Tibial nerve (tissue), 4 donors: ENCODE measurements around the gene PTPRO.

Experiments used
- CTCF ChIP-seq, 5 experiments: fragments of 200-600 bp in 3 of 5; fragments of 450-650 bp in 2 of 5; sonication (generic) in 3 of 5; IDR thresholded peaks; one replicate each; pipeline ENCODE4 v1.5.1; 2016 to 2019; ENCODE audit warnings: antibody characterized with exemption in 5 of 5, mild to moderate bottlenecking in 3 of 5, moderate library complexity in 2 of 5
- EP300 ChIP-seq, 2 donors: sonication (generic); formaldehyde crosslinking; IDR thresholded peaks; one replicate each; pipeline ENCODE4 v1.6.1; 2017; ENCODE audit warnings: antibody characterized with exemption in 2 of 2, mild to moderate bottlenecking in 1 of 2
- POLR2A ChIP-seq, 2 donors: fragments of 450-650 bp; IDR thresholded peaks; one replicate each; pipeline ENCODE4 v1.6.1; 2017; ENCODE audit warnings: antibody characterized with exemption in 2 of 2, mild to moderate bottlenecking in 2 of 2, moderate library complexity in 2 of 2

GRCh38 chr12:15546102-15546701 is 223.9 kb downstream of the PTPRO start:
- TF ChIP-seq CTCF (IDR thresholded peaks at IDR 0.05) (no peak), POLR2A (IDR thresholded peaks at IDR 0.05) (no peak), EP300 (IDR thresholded peaks at IDR 0.05) (peak in 1 of 2 donors; percentile 17)
